AML-193 (cell line): ENCODE measurements around the gene NRIP3.

Experiments used
- DNase-seq, 2 experiments: peaks; one replicate each; lab custom pipeline; 2025; lab: John Stamatoyannopoulos, UW

Gene NRIP3

GRCh38 chr11:9003573-9004182 lies at the start of gene NRIP3:
NRIP3 (minus strand) TSS chr11:9004001; CDS start chr11:9003935, 66 bp downstream.
- no peak for DNase-seq

- no peak for DNase-seq
Measured at GRCh38 chr11:9052316-9052715, 48.5 kb upstream of the NRIP3 start.

- no peak for DNase-seq
Measured at GRCh38 chr11:9049959-9050358, 46.2 kb upstream of the NRIP3 start.

- no peak for DNase-seq
Measured at GRCh38 chr11:9047964-9048523, 44.2 kb upstream of the NRIP3 start.

GRCh38 chr11:9046481-9046880 lies 42.7 kb upstream of the NRIP3 start:
- DNase-seq: no peak

GRCh38 chr11:9042488-9042887 lies 38.7 kb upstream of the NRIP3 start:
- no peak for DNase-seq

GRCh38 chr11:9041747-9042146 lies 37.9 kb upstream of the NRIP3 start:
- no peak for DNase-seq

- DNase-seq: no peak
Measured at GRCh38 chr11:9040410-9040809, 36.6 kb upstream of the NRIP3 start.

- DNase-seq: no peak
Measured at GRCh38 chr11:9039863-9040262, 36.1 kb upstream of the NRIP3 start.

GRCh38 chr11:9039198-9039597 lies 35.4 kb upstream of the NRIP3 start:
- no peak for DNase-seq

- no peak for DNase-seq
Measured at GRCh38 chr11:9038541-9038940, 34.7 kb upstream of the NRIP3 start.

- DNase-seq: no peak
Measured at GRCh38 chr11:9037963-9038362, 34.2 kb upstream of the NRIP3 start.

- no peak for DNase-seq
Measured at GRCh38 chr11:9037046-9037780, 33.4 kb upstream of the NRIP3 start.

GRCh38 chr11:9030601-9031000 lies 26.8 kb upstream of the NRIP3 start:
- DNase-seq: no peak

GRCh38 chr11:9029422-9029821 lies 25.6 kb upstream of the NRIP3 start:
- no peak for DNase-seq

- DNase-seq: no peak
Measured at GRCh38 chr11:9028581-9028980, 24.8 kb upstream of the NRIP3 start.

- no peak for DNase-seq
Measured at GRCh38 chr11:9025101-9025850, 21.5 kb upstream of the NRIP3 start.

GRCh38 chr11:9022961-9023680 lies 19.3 kb upstream of the NRIP3 start:
- no peak for DNase-seq

GRCh38 chr11:9020916-9021315 lies 17.1 kb upstream of the NRIP3 start:
- no peak for DNase-seq

GRCh38 chr11:9019861-9020260 lies 16.1 kb upstream of the NRIP3 start:
- DNase-seq: no peak

GRCh38 chr11:9017773-9018172 lies 14.0 kb upstream of the NRIP3 start:
- DNase-seq: peak; percentile 51 to 54
